ENCODE measurements around the gene ZNF595. TPM values are rescaled to one million over a fixed set of nuclear protein-coding genes. Genes with fewer than 3 reads are reported as not detected.
"Not testable (repeated sequence)": the region's sequence is repeated elsewhere in the genome, so short reads cannot be mapped to it uniquely, and the experiment has no call there.

The ZNF595 gene
- polyA plus RNA-seq (2013, experiment 1 of 2) = 4.9 TPM
- polyA plus RNA-seq (2013, experiment 2 of 2) = 6.1 TPM

- Histone ChIP-seq H3K9me3 (ENCODE audit: control insufficient read depth, low read length) (peaks cover 10% of the 10 kb centered on the region), H3K4me3 (ENCODE audit: extremely low read depth, insufficient read depth, low read length, poor library complexity, severe bottlenecking) (peak within 1 kb of the TSS; percentile 25)
- WGBS, 2 experiments (ENCODE audit: insufficient coverage in 2 of 2) = 56% methylated on average over 8 of the region's 29 CpGs; no CpG with 5 or more reads in 1 of the 2 experiments
These were observed at the start of gene ZNF595 for GRCh38 chr4:52804-53479. Gene ZNF595, plus strand, starts transcription at chr4:53321. Its CDS starts 168 bp downstream, at chr4:53489.

GRCh38 chr4:9937-10870 is 42.9 kb upstream of the ZNF595 start:
- not testable (repeated sequence) for H3K4me1 ChIP-seq (ENCODE audit: control insufficient read depth, insufficient read depth, low read length, poor library complexity, severe bottlenecking); H3K27ac ChIP-seq (ENCODE audit: low read depth, low read length, severe bottlenecking); H3K9me3 ChIP-seq (ENCODE audit: control insufficient read depth, low read length); H3K36me3 ChIP-seq (ENCODE audit: control insufficient read depth, insufficient read depth, low read length); H3K4me3 ChIP-seq (ENCODE audit: extremely low read depth, insufficient read depth, low read length, poor library complexity, severe bottlenecking)
- WGBS, 2 experiments (ENCODE audit: insufficient coverage in 2 of 2) = 93 to 97% methylated on average over 28 to 41 of the region's 90 CpGs

More at GRCh38 chr4:52804-53479, at the start of gene ZNF595:
- H3K27ac ChIP-seq (ENCODE audit: low read depth, low read length, severe bottlenecking); H3K4me1 ChIP-seq (ENCODE audit: control insufficient read depth, insufficient read depth, low read length, poor library complexity, severe bottlenecking); H3K36me3 ChIP-seq (ENCODE audit: control insufficient read depth, insufficient read depth, low read length): not testable (repeated sequence)

GRCh38 chr4:11095-11815 is 41.9 kb upstream of the ZNF595 start:
- H3K4me3 ChIP-seq (ENCODE audit: extremely low read depth, insufficient read depth, low read length, poor library complexity, severe bottlenecking); H3K36me3 ChIP-seq (ENCODE audit: control insufficient read depth, insufficient read depth, low read length); H3K4me1 ChIP-seq (ENCODE audit: control insufficient read depth, insufficient read depth, low read length, poor library complexity, severe bottlenecking); H3K9me3 ChIP-seq (ENCODE audit: control insufficient read depth, low read length); H3K27ac ChIP-seq (ENCODE audit: low read depth, low read length, severe bottlenecking): not testable (repeated sequence)
- WGBS, 2 experiments (ENCODE audit: insufficient coverage in 2 of 2) = 88% methylated on average over 3 of the region's 123 CpGs; no CpG with 5 or more reads in 1 of the 2 experiments

GRCh38 chr4:11816-12417 is 41.2 kb upstream of the ZNF595 start:
- H3K9me3 ChIP-seq (ENCODE audit: control insufficient read depth, low read length); H3K4me1 ChIP-seq (ENCODE audit: control insufficient read depth, insufficient read depth, low read length, poor library complexity, severe bottlenecking); H3K27ac ChIP-seq (ENCODE audit: low read depth, low read length, severe bottlenecking); H3K4me3 ChIP-seq (ENCODE audit: extremely low read depth, insufficient read depth, low read length, poor library complexity, severe bottlenecking); H3K36me3 ChIP-seq (ENCODE audit: control insufficient read depth, insufficient read depth, low read length): not testable (repeated sequence)
- 90 to 92% methylated on average over 7 to 11 of the region's 21 CpGs for WGBS, 2 experiments (ENCODE audit: insufficient coverage in 2 of 2)

GRCh38 chr4:18128-18527 is 35.0 kb upstream of the ZNF595 start:
- H3K36me3 ChIP-seq (ENCODE audit: control insufficient read depth, insufficient read depth, low read length); H3K27ac ChIP-seq (ENCODE audit: low read depth, low read length, severe bottlenecking); H3K4me3 ChIP-seq (ENCODE audit: extremely low read depth, insufficient read depth, low read length, poor library complexity, severe bottlenecking); H3K9me3 ChIP-seq (ENCODE audit: control insufficient read depth, low read length); H3K4me1 ChIP-seq (ENCODE audit: control insufficient read depth, insufficient read depth, low read length, poor library complexity, severe bottlenecking): not testable (repeated sequence)
- WGBS, 2 experiments (ENCODE audit: insufficient coverage in 2 of 2) = 63% methylated on average over 2 of the region's 3 CpGs; no CpG with 5 or more reads in 1 of the 2 experiments

GRCh38 chr4:18589-18988 is 34.5 kb upstream of the ZNF595 start:
- not testable (repeated sequence) for H3K4me3 ChIP-seq (ENCODE audit: extremely low read depth, insufficient read depth, low read length, poor library complexity, severe bottlenecking); H3K4me1 ChIP-seq (ENCODE audit: control insufficient read depth, insufficient read depth, low read length, poor library complexity, severe bottlenecking); H3K36me3 ChIP-seq (ENCODE audit: control insufficient read depth, insufficient read depth, low read length); H3K27ac ChIP-seq (ENCODE audit: low read depth, low read length, severe bottlenecking); H3K9me3 ChIP-seq (ENCODE audit: control insufficient read depth, low read length)
- WGBS, 2 experiments (ENCODE audit: insufficient coverage in 2 of 2) = 14 to 60% methylated on average over 1 of the region's 1 CpG

GRCh38 chr4:22882-23281 is 30.2 kb upstream of the ZNF595 start:
- not testable (repeated sequence) for H3K4me3 ChIP-seq (ENCODE audit: extremely low read depth, insufficient read depth, low read length, poor library complexity, severe bottlenecking); H3K4me1 ChIP-seq (ENCODE audit: control insufficient read depth, insufficient read depth, low read length, poor library complexity, severe bottlenecking); H3K36me3 ChIP-seq (ENCODE audit: control insufficient read depth, insufficient read depth, low read length); H3K9me3 ChIP-seq (ENCODE audit: control insufficient read depth, low read length); H3K27ac ChIP-seq (ENCODE audit: low read depth, low read length, severe bottlenecking)
- WGBS, 2 experiments (ENCODE audit: insufficient coverage in 2 of 2) = 0 to 11% methylated on average over 1 of the region's 2 CpGs

GRCh38 chr4:24359-24758 is 28.8 kb upstream of the ZNF595 start:
- not testable (repeated sequence) for H3K4me1 ChIP-seq (ENCODE audit: control insufficient read depth, insufficient read depth, low read length, poor library complexity, severe bottlenecking); H3K4me3 ChIP-seq (ENCODE audit: extremely low read depth, insufficient read depth, low read length, poor library complexity, severe bottlenecking); H3K27ac ChIP-seq (ENCODE audit: low read depth, low read length, severe bottlenecking); H3K9me3 ChIP-seq (ENCODE audit: control insufficient read depth, low read length); H3K36me3 ChIP-seq (ENCODE audit: control insufficient read depth, insufficient read depth, low read length)
- no CpG with 5 or more reads among the region's 1 CpG for WGBS, 2 experiments (ENCODE audit: insufficient coverage in 2 of 2)

- not testable (repeated sequence) for H3K9me3 ChIP-seq (ENCODE audit: control insufficient read depth, low read length); H3K36me3 ChIP-seq (ENCODE audit: control insufficient read depth, insufficient read depth, low read length); H3K27ac ChIP-seq (ENCODE audit: low read depth, low read length, severe bottlenecking); H3K4me1 ChIP-seq (ENCODE audit: control insufficient read depth, insufficient read depth, low read length, poor library complexity, severe bottlenecking); H3K4me3 ChIP-seq (ENCODE audit: extremely low read depth, insufficient read depth, low read length, poor library complexity, severe bottlenecking)
- WGBS, 2 experiments (ENCODE audit: insufficient coverage in 2 of 2) = 61 to 62% methylated on average over 2 of the region's 3 CpGs
These were observed 25.6 kb upstream of the ZNF595 start for GRCh38 chr4:27501-27900.

GRCh38 chr4:28767-29542 is 24.2 kb upstream of the ZNF595 start:
- WGBS, 2 experiments (ENCODE audit: insufficient coverage in 2 of 2) = 89 to 100% methylated on average over 1 of the region's 3 CpGs

More at GRCh38 chr4:28767-29542, 24.2 kb upstream of the ZNF595 start:
- not testable (repeated sequence) for H3K27ac ChIP-seq (ENCODE audit: low read depth, low read length, severe bottlenecking); H3K4me3 ChIP-seq (ENCODE audit: extremely low read depth, insufficient read depth, low read length, poor library complexity, severe bottlenecking); H3K4me1 ChIP-seq (ENCODE audit: control insufficient read depth, insufficient read depth, low read length, poor library complexity, severe bottlenecking); H3K9me3 ChIP-seq (ENCODE audit: control insufficient read depth, low read length); H3K36me3 ChIP-seq (ENCODE audit: control insufficient read depth, insufficient read depth, low read length)

Measured in mesodermal cell (in vitro differentiated cells).